PC-9 (cell line): ENCODE data around the gene REC114. TPM values are rescaled to one million over a fixed set of nuclear protein-coding genes. Genes with fewer than 3 reads are reported as not detected.
A peak's percentile ranks its signal among the peaks of the same experiment; 100 is the strongest.
"Not testable (repeated sequence)": the region's sequence is repeated elsewhere in the genome, so short reads cannot be mapped to it uniquely, and the experiment has no call there.

Experiments used
- BruUV-seq: library from RNA; stranded (reverse); fragments of 400-500 nt; replicated peaks from 2 replicates; lab custom pipeline; 2021; lab: Mats Ljungman, UMichigan
- CTCF ChIA-PET: fragments of 300-600 bp; sonication (Branson Sonifier 250); formaldehyde crosslinking; loops from one replicate; lab custom pipeline; 2022; ENCODE audit warnings: antibody characterized with exemption; lab: Charles Lee
- POLR2A ChIA-PET: fragments of 300-600 bp; sonication (Branson Sonifier 250); formaldehyde crosslinking; loops from one replicate; lab custom pipeline; 2022; ENCODE audit warnings: antibody characterized with exemption; ENCODE audit not compliant: unreplicated experiment; lab: Charles Lee
- DNase-seq, 2 experiments: peaks; one replicate each; pipeline versions ENCODE4 v3.0.0 to v3.0.0-alpha.2; 2015 to 2022; ENCODE audit warnings: mixed read lengths in 1 of 2
- H2AFZ ChIP-seq: fragments of 200-600 bp; sonication (generic); 2 replicates; pipeline ENCODE4 v1.8.1; 2017; ENCODE audit warnings: antibody characterized with exemption
- H3F3A ChIP-seq: fragments of 200-600 bp; sonication (generic); 2 replicates; pipeline ENCODE4 v1.8.1; 2017; ENCODE audit warnings: antibody characterized with exemption, mild to moderate bottlenecking, low read depth; ENCODE audit not compliant: insufficient read depth
- H3K27ac ChIP-seq: fragments of 200-600 bp; sonication (generic); 2 replicates; pipeline ENCODE4 v1.6.1; 2016; ENCODE audit warnings: mixed run types
- H3K27me3 ChIP-seq: fragments of 200-600 bp; sonication (generic); 2 replicates; pipeline ENCODE4 v1.6.1; 2016; ENCODE audit warnings: low read depth, mixed run types; ENCODE audit not compliant: insufficient read depth
- H3K36me3 ChIP-seq: fragments of 200-600 bp; sonication (generic); 2 replicates; pipeline ENCODE4 v1.6.1; 2016; ENCODE audit warnings: low read depth, mixed run types
- H3K4me1 ChIP-seq: fragments of 200-600 bp; sonication (generic); replicated peaks from 2 replicates; pipeline ENCODE4 v1.6.1; 2016; ENCODE audit warnings: mixed run types; ENCODE audit not compliant: insufficient read depth
- H3K4me2 ChIP-seq: fragments of 200-600 bp; sonication (generic); 2 replicates; pipeline ENCODE4 v1.6.1; 2017; ENCODE audit warnings: mixed run types
- H3K4me3 ChIP-seq: fragments of 200-600 bp; sonication (generic); 2 replicates; pipeline ENCODE4 v1.6.1; 2016; ENCODE audit warnings: mixed run types
- H3K79me2 ChIP-seq: fragments of 200-600 bp; sonication (generic); 2 replicates; pipeline ENCODE4 v1.6.1; 2017; ENCODE audit warnings: low read depth, mixed run types
- H3K9me2 ChIP-seq: fragments of 200-600 bp; sonication (generic); 2 replicates; pipeline ENCODE4 v1.8.1; 2017; ENCODE audit warnings: mild to moderate bottlenecking; ENCODE audit not compliant: insufficient read depth
- H3K9me3 ChIP-seq: fragments of 200-600 bp; sonication (generic); 2 replicates; pipeline ENCODE4 v1.8.1; 2016; ENCODE audit warnings: low read depth; ENCODE audit not compliant: insufficient read depth
- H4K20me1 ChIP-seq: fragments of 200-600 bp; sonication (generic); 2 replicates; pipeline ENCODE4 v1.8.1; 2017; ENCODE audit not compliant: insufficient read depth
- EZH2 ChIP-seq: fragments of 200-600 bp; sonication (generic); IDR thresholded peaks from 2 replicates; pipeline ENCODE4 v1.8.0; 2017; ENCODE audit warnings: antibody characterized with exemption, low read depth
- intact Hi-C: fragments of 100-400 bp; cut with micrococcal nuclease; formaldehyde crosslinking; loops from one replicate; pipeline ENCODE4 v1.10.0; 2022; ENCODE audit not compliant: unreplicated experiment
- total RNA-seq: library from RNA; stranded (reverse); gene quantifications from 2 replicates; pipeline ENCODE4 v1.2.3, GENCODE V29; 2021
- TF ChIP-seq, protein P1 (sequence below): fragments of 200-600 bp; sonication (generic); conservative IDR thresholded peaks from 2 replicates; pipeline ENCODE4 v1.6.1; 2017; ENCODE audit warnings: mixed run types, antibody characterized with exemption, mild to moderate bottlenecking, moderate library complexity

Gene REC114
- total RNA-seq, 1 experiment from 2014 or later = not detected

DNA sequence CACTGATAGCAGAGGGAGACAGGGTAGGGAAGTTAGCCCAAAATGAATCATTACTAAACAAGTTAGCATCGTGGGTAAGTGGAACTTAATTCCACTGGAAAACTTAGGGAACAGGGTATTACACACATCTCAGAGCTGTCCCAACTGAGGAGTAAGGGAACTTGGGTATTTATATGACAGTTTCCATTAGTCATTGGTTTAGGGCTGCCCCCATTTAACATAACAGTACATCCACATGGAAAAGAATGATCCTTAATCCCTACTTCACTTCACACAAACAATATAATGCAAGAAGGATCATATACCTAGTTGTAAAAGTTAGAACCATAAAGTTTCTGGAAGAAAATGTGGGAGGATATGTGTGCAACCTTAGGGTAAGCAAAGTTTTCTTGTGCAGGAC, 4.3 kb upstream of the REC114 start:
- Histone ChIP-seq H3K79me2 (no peaks in the 10 kb centered on the region), H3K4me2 (no peak overlapping the region), H3K36me3 (no peaks in the 10 kb centered on the region), H3K27me3 (no peaks in the 10 kb centered on the region), H3K9me3 (no peaks in the 10 kb centered on the region), H3K4me3 (no peak overlapping the region), H3K4me1 (0 out of 2 replicates have a peak, but pooled peaks cover 3% of the 10 kb centered on the region), H3K27ac (no peak overlapping the region), H3F3A (no peaks in the 10 kb centered on the region), H2AFZ (no peak overlapping the region), H3K9me2 (no peaks in the 10 kb centered on the region), H4K20me1 (no peaks in the 10 kb centered on the region)
- TF ChIP-seq, protein P1, sequence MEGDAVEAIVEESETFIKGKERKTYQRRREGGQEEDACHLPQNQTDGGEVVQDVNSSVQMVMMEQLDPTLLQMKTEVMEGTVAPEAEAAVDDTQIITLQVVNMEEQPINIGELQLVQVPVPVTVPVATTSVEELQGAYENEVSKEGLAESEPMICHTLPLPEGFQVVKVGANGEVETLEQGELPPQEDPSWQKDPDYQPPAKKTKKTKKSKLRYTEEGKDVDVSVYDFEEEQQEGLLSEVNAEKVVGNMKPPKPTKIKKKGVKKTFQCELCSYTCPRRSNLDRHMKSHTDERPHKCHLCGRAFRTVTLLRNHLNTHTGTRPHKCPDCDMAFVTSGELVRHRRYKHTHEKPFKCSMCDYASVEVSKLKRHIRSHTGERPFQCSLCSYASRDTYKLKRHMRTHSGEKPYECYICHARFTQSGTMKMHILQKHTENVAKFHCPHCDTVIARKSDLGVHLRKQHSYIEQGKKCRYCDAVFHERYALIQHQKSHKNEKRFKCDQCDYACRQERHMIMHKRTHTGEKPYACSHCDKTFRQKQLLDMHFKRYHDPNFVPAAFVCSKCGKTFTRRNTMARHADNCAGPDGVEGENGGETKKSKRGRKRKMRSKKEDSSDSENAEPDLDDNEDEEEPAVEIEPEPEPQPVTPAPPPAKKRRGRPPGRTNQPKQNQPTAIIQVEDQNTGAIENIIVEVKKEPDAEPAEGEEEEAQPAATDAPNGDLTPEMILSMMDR = no peak
- TF ChIP-seq EZH2 = no peak
- intact Hi-C loops = no loop called here
- no TSS peak for BruUV-seq
- ChIA-PET CTCF (no interaction called here), POLR2A (no interaction called here)
- no peak for DNase-seq

- Histone ChIP-seq H4K20me1 (no peaks in the 10 kb centered on the region), H2AFZ (no peak overlapping the region), H3K4me3 (no peak overlapping the region), H3K4me2 (no peak overlapping the region), H3K36me3 (no peaks in the 10 kb centered on the region), H3K79me2 (no peaks in the 10 kb centered on the region), H3K9me3 (peaks cover 5% of the 10 kb centered on the region; the same call in 1 of the 2 replicates), H3F3A (no peaks in the 10 kb centered on the region), H3K27ac (no peak overlapping the region), H3K27me3 (no peaks in the 10 kb centered on the region), H3K4me1 (0 out of 2 replicates have a peak, but pooled peaks cover 3% of the 10 kb centered on the region), H3K9me2 (no peaks in the 10 kb centered on the region)
- ChIA-PET POLR2A (no interaction called here), CTCF (no interaction called here)
- TF ChIP-seq EZH2 = no peak
- TF ChIP-seq, protein P1 = no peak
- no TSS peak for BruUV-seq
- intact Hi-C loops = no loop called here
- DNase-seq = no peak
These were observed 2.4 kb upstream of the REC114 start for GRCh38 chr15:73440571-73440970.

DNA sequence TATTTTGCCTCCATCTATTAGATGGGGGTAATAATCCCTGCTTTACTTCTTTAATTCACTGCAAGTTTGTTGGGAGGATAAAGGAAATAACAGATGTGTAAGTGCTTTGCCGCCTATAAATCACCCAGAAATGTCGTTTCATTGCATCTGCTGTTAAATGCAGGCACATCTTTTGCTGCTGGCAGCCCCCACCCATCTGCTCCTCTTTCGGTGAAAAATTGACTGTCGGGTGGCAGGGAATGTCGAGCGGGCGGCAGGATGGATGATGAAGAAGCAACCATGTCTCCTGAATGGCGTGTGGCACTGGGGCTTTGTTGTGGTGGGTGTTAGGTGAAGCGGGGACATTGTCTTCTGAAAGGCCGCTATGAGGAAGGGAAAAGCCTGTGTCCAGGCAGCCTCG, 543 bp upstream of the REC114 start:
- no peak for TF ChIP-seq EZH2
- TF ChIP-seq, protein P1 = no peak
- POLR2A ChIA-PET = no interaction called here
- Histone ChIP-seq H3K27me3 (no peaks in the 10 kb centered on the region), H3K4me1 (no peaks in the 10 kb centered on the region), H3F3A (no peaks in the 10 kb centered on the region), H3K79me2 (no peaks in the 10 kb centered on the region), H4K20me1 (no peaks in the 10 kb centered on the region), H3K27ac (no peak overlapping the region), H3K9me3 (peaks cover 5% of the 10 kb centered on the region; the same call in 1 of the 2 replicates), H2AFZ (no peak overlapping the region), H3K4me3 (no peak overlapping the region), H3K36me3 (no peaks in the 10 kb centered on the region), H3K4me2 (no peak overlapping the region), H3K9me2 (no peaks in the 10 kb centered on the region)
- BruUV-seq = no TSS peak
- no peak for DNase-seq
- intact Hi-C loops = no loop called here
- CTCF ChIA-PET = no interaction called here

DNA sequence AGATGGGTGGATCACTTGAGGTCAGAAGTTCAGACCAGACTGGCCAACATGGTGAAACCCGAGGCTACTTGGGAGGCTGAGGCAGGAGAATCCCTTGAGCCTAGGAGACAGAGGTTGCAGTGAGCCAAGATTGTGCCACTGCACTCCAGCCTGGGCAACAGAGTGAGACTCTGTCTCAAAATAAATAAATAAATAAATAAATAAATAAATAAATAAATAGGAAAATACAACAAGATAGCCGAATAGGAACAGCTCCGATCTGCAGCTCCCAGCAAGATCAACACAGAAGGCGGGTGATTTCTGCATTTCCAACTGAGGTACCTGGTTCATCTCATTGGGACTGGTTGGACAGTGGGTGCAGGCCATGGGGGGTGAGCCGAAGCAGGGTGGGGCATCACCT, 4.5 kb downstream of the REC114 start:
- peaks cover 12% of the 10 kb centered on the region for H3K4me1 ChIP-seq
- POLR2A ChIA-PET, intact Hi-C loops, H4K20me1 ChIP-seq, H3K4me3 ChIP-seq, H3K79me2 ChIP-seq, H3K9me3 ChIP-seq, H3K36me3 ChIP-seq, H3K27me3 ChIP-seq, H3K27ac ChIP-seq, BruUV-seq, H2AFZ ChIP-seq, H3F3A ChIP-seq, H3K4me2 ChIP-seq, CTCF ChIA-PET, DNase-seq, H3K9me2 ChIP-seq: not testable (repeated sequence)

DNA sequence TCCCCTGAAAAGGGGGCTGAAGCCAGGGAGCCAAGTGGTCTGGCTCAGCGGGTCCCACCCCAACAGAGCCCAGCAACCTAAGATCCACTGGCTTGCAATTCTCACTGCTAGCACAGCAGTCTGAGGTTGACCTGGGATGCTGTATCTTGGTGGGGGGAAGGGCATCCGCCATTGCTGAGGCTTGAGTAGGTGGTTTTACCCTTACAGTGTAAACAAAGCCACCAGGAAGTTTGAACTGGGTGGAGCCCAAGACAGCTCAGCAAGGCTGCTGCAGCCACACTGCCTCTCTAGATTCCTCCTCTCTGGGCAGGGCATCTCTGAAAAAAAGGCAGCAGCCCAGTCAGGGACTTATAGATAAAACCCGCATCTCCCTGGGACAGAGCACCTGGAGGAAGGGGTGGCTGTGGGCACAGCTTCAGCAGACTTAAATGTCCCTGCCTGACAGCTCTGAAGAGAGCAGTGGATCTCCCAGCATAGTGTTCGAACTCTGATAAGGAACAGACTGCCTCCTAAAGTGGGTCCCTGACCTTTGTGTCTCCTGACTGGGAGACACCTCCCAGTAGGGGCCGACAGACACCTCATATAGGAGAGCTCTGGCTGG, 5.3 kb downstream of the REC114 start:
- H3K9me2 ChIP-seq, intact Hi-C loops, H3K79me2 ChIP-seq, H3K36me3 ChIP-seq, H3K9me3 ChIP-seq, H3F3A ChIP-seq, H3K27me3 ChIP-seq, H2AFZ ChIP-seq, H3K27ac ChIP-seq, BruUV-seq, POLR2A ChIA-PET, CTCF ChIA-PET, H4K20me1 ChIP-seq: not testable (repeated sequence)
- Histone ChIP-seq H3K4me1 (peaks cover 12% of the 10 kb centered on the region), H3K4me2 (peak overlapping the region; percentile 47), H3K4me3 (peak overlapping the region; percentile 14; the same call in 1 of the 2 replicates)
- peak; percentile 11 to 56 for DNase-seq
